Naive thymus-derived CD8-positive, alpha-beta T cell (primary cell): ENCODE measurements around the gene DNAJC5G. TPM values are rescaled to one million over a fixed set of nuclear protein-coding genes. Genes with fewer than 3 reads are reported as not detected.

Experiments
- ATAC-seq, 2 donors: fragments of 150-1000 bp; cut with Tn5 transposase in 1 of 2; sonication (Bioruptor Pico), chemical (Tn5 transposase) in 1 of 2; 1 replicate in 1 of 2; 2 replicates in 1 of 2; pipeline ENCODE4 v1.10.0; 2021; ENCODE audit warnings: mild to moderate bottlenecking in 2 of 2, moderate library complexity in 2 of 2
- POLR2A ChIA-PET: fragments of 350-600 bp; sonication (Branson Sonifier 250); formaldehyde crosslinking; loops from one replicate; lab custom pipeline; 2021; ENCODE audit warnings: antibody characterized with exemption; lab: Charles Lee
- DNase-seq, 10 donors: peaks; one replicate each; pipeline versions ENCODE4 v3.0.0 to v3.0.0-alpha.2; 2020 to 2022
- H3K27ac Mint-ChIP-seq, 10 donors: one replicate each; pipeline ENCODE4 v1.8.0; 2020 to 2022; ENCODE audit warnings: mild to moderate bottlenecking in 10 of 10, mixed read lengths in 10 of 10, moderate library complexity in 4 of 10, inconsistent platforms in 1 of 10
- H3K27me3 Mint-ChIP-seq, 5 donors: one replicate each; pipeline ENCODE4 v1.8.0; 2021 to 2022; ENCODE audit warnings: mixed read lengths in 5 of 5
- H3K36me3 Mint-ChIP-seq, 3 donors: one replicate each; pipeline ENCODE4 v1.8.0; 2020 to 2022; ENCODE audit warnings: mixed read lengths in 3 of 3, mild to moderate bottlenecking in 2 of 3, inconsistent platforms in 1 of 3
- H3K4me1 Mint-ChIP-seq, 4 donors: one replicate each; pipeline ENCODE4 v1.8.0; 2021 to 2022; ENCODE audit warnings: mixed read lengths in 4 of 4
- H3K4me3 Mint-ChIP-seq, 10 donors: one replicate each; pipeline ENCODE4 v1.8.0; 2020 to 2022; ENCODE audit warnings: mild to moderate bottlenecking in 10 of 10, mixed read lengths in 10 of 10, moderate library complexity in 6 of 10, inconsistent platforms in 1 of 10
- H3K9me3 Mint-ChIP-seq, 9 donors: one replicate each; pipeline ENCODE4 v1.8.0; 2020 to 2022; ENCODE audit warnings: mixed read lengths in 9 of 9, mild to moderate bottlenecking in 3 of 9, inconsistent platforms in 1 of 9, moderate library complexity in 1 of 9
- polyA plus RNA-seq, 3 donors: library from polyadenylated mRNA; unstranded; fragments of 300-500 nt; fragmentation: Illumina TruSeq; gene quantifications; one replicate each; pipeline ENCODE4 v1.2.3, GENCODE V29; 2021
- total RNA-seq, 8 experiments: library from RNA in 2 of 8; stranded (reverse) in 2 of 8; gene quantifications; one replicate each; pipeline ENCODE4 v1.2.3 and lab custom pipeline; 2021 to 2026

DNAJC5G gene
- total and polyA plus RNA-seq, 5 experiments from 2014 or later: not detected

GRCh38 chr2:27256855-27257454 is 18.3 kb upstream of the DNAJC5G start:
- Mint-ChIP-seq H3K9me3 (peaks cover 0 to 2% (median 0%) of the 10 kb centered on the region in 9 donors), H3K27me3 (peaks cover 32 to 78% (median 64%) of the 10 kb centered on the region in 5 donors), H3K27ac (no peak overlapping the region), H3K36me3 (peaks cover 0 to 8% (median 0%) of the 10 kb centered on the region in 3 donors), H3K4me3 (no peak overlapping the region), H3K4me1 (peaks cover 8 to 13% (median 11%) of the 10 kb centered on the region in 4 donors)
- DNase-seq: no peak
- POLR2A ChIA-PET: no interaction called here
- no peak for ATAC-seq

GRCh38 chr2:27258051-27258450 is 17.2 kb upstream of the DNAJC5G start:
- no peak overlapping the region for H3K4me3 Mint-ChIP-seq
- peaks cover 32 to 83% (median 65%) of the 10 kb centered on the region in 5 donors for H3K27me3 Mint-ChIP-seq
- ATAC-seq: no peak
- DNase-seq: no peak
- POLR2A ChIA-PET: no interaction called here
- peaks cover 0 to 8% (median 0%) of the 10 kb centered on the region in 3 donors for H3K36me3 Mint-ChIP-seq
- H3K27ac Mint-ChIP-seq: no peak overlapping the region
- H3K4me1 Mint-ChIP-seq: peaks cover 9 to 16% (median 11%) of the 10 kb centered on the region in 4 donors
- peaks cover 0 to 2% (median 0%) of the 10 kb centered on the region in 9 donors for H3K9me3 Mint-ChIP-seq

DNA sequence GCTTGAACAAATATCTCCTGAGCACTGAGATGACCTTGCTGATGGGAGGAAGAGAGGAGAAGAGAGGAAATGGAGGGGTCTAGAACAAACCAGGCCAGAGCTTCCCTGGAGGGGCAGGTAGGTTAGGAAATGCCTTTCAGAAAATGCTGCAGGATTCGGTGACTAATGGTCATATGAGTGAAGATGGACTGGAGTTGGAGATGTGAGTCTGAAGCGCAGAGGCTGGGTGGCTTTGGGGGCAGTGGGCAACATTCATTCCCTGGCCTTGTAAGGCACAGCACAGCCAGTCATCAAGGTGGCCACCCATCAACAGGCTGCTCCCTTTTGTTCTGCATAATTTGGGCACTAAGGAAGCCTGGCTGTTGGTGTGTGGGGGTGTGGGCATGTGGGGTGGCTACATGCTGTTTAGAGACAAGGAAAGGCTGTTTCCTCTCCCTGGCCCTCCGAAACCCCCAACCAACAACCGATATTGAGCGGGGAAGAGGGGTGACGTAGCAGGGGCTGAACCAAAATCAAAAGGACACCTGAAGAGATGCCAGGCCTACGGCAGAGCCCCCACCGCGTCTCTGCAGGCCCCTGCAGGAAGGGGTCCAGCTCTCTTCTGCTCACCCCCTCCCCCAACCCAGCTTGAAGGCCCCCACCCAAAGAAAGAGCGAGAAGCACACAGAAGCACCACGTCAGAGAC is 13.8 kb upstream of the DNAJC5G start:
- peaks cover 0 to 14% (median 2%) of the 10 kb centered on the region in 3 donors for H3K36me3 Mint-ChIP-seq
- POLR2A ChIA-PET: no interaction called here
- H3K27me3 Mint-ChIP-seq: peaks cover 42 to 71% (median 57%) of the 10 kb centered on the region in 5 donors
- peak overlapping the region; percentile 59 to 89 (median 80) for H3K4me3 Mint-ChIP-seq
- peaks cover 0 to 2% (median 0%) of the 10 kb centered on the region in 9 donors for H3K9me3 Mint-ChIP-seq
- H3K4me1 Mint-ChIP-seq: peaks cover 24 to 30% (median 28%) of the 10 kb centered on the region in 4 donors
- DNase-seq (peak in 1 of 10 donors; percentile 45), ATAC-seq (no peak)
- H3K27ac Mint-ChIP-seq: peak overlapping the region in 2 of 10 donors; percentile 26 to 54

DNA sequence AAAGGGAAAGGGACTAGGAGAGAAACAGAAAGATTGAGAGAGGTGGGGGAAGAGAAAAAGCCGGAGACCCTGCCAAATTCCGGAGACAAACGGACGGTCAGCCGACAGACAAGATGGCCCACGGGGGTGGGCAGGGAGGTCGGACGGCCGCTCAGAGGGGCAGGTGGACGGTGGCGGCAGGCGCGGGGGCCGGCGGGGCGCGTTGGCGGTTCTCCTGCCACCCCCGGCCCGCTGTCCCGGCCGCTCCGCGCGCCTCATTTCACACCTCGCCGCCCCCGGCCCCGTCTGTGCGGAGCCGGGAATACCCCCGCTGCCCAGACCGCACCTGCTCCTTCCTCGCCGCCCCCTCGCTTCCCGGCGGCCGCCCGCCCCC is 13.3 kb upstream of the DNAJC5G start:
- Mint-ChIP-seq H3K36me3 (peaks cover 0 to 14% (median 2%) of the 10 kb centered on the region in 3 donors), H3K27ac (peak overlapping the region in 1 of 10 donors; percentile 29), H3K4me1 (peaks cover 22 to 30% (median 28%) of the 10 kb centered on the region in 4 donors), H3K9me3 (peaks cover 0 to 2% (median 0%) of the 10 kb centered on the region in 9 donors), H3K4me3 (peak overlapping the region; percentile 59 to 89 (median 80)), H3K27me3 (peaks cover 39 to 66% (median 53%) of the 10 kb centered on the region in 5 donors)
- DNase-seq (peak in 1 of 10 donors; percentile 18), ATAC-seq (no peak)
- POLR2A ChIA-PET: interaction anchor here (0.6 kb wide), 2 partner anchors 11 to 32 kb away, joined by 3 read pairs; no protein-coding TSS in a partner anchor

- Mint-ChIP-seq H3K4me3 (peak within 1 kb of the TSS; percentile 80 to 99 (median 90)), H3K9me3 (peaks cover 0 to 2% (median 0%) of the 10 kb centered on the region in 9 donors), H3K36me3 (peaks cover 0 to 14% (median 2%) of the 10 kb centered on the region in 3 donors), H3K4me1 (peaks cover 22 to 30% (median 28%) of the 10 kb centered on the region in 4 donors), H3K27ac (peak within 1 kb of the TSS in 4 of 10 donors; percentile 37 to 91 (median 74)), H3K27me3 (peaks cover 39 to 59% (median 45%) of the 10 kb centered on the region in 5 donors)
- ATAC-seq (peak; percentile 40 to 63), DNase-seq (peak; percentile 29 to 77 (median 48))
- POLR2A ChIA-PET: interaction anchor here (0.6 kb wide), 2 partner anchors 10 to 33 kb away, joined by 3 read pairs; no protein-coding TSS in a partner anchor
Observed at GRCh38 chr2:27262379-27263286, 12.6 kb upstream of the DNAJC5G start, which contains the start of gene SLC30A3. Gene SLC30A3, minus strand, starts transcription at chr2:27263047. Its CDS starts 141 bp downstream, at chr2:27262906.

- ATAC-seq (no peak), DNase-seq (peak in 3 of 10 donors; percentile 11 to 62 (median 15))
- Mint-ChIP-seq H3K27ac (peak overlapping the region in 5 of 10 donors; percentile 37 to 91 (median 79)), H3K9me3 (peaks cover 0 to 2% (median 0%) of the 10 kb centered on the region in 9 donors), H3K27me3 (peaks cover 37 to 49% (median 38%) of the 10 kb centered on the region in 5 donors), H3K4me1 (peaks cover 22 to 30% (median 28%) of the 10 kb centered on the region in 4 donors), H3K4me3 (peak overlapping the region in 9 of 10 donors; percentile 80 to 99 (median 92)), H3K36me3 (peaks cover 0 to 14% (median 2%) of the 10 kb centered on the region in 3 donors)
- POLR2A ChIA-PET: interaction anchor here (1.5 to 2.5 kb wide), 3 partner anchors 16 to 59 kb away, joined by 4 to 11 read pairs (median 5); partner anchors contain the start of genes CAD and MPV17
Observed at GRCh38 chr2:27263287-27264252, 11.7 kb upstream of the DNAJC5G start.

GRCh38 chr2:27264253-27264752 is 10.9 kb upstream of the DNAJC5G start:
- H3K4me1 Mint-ChIP-seq: peaks cover 22 to 30% (median 28%) of the 10 kb centered on the region in 4 donors
- DNase-seq: peak in 4 of 10 donors; percentile 21 to 64 (median 32)
- peaks cover 33 to 44% (median 37%) of the 10 kb centered on the region in 5 donors for H3K27me3 Mint-ChIP-seq
- ATAC-seq: peak; percentile 60 to 64
- POLR2A ChIA-PET: interaction anchor here (0.6 to 2.5 kb wide), 4 partner anchors 12 to 59 kb away, joined by 3 to 11 read pairs (median 4); partner anchors contain the start of genes CAD and MPV17
- H3K27ac Mint-ChIP-seq: peak overlapping the region in 3 of 10 donors; percentile 50 to 91 (median 88)
- peaks cover 0 to 2% (median 0%) of the 10 kb centered on the region in 9 donors for H3K9me3 Mint-ChIP-seq
- peaks cover 0 to 14% (median 2%) of the 10 kb centered on the region in 3 donors for H3K36me3 Mint-ChIP-seq
- H3K4me3 Mint-ChIP-seq: peak overlapping the region in 9 of 10 donors; percentile 80 to 99 (median 92)

- H3K27ac Mint-ChIP-seq: peak overlapping the region in 3 of 10 donors; percentile 34 to 91 (median 44)
Observed at GRCh38 chr2:27264753-27265535, 10.3 kb upstream of the DNAJC5G start.

GRCh38 chr2:27265536-27265870 is 9.7 kb upstream of the DNAJC5G start:
- ATAC-seq: no peak
- peaks cover 0 to 14% (median 2%) of the 10 kb centered on the region in 3 donors for H3K36me3 Mint-ChIP-seq
- H3K4me3 Mint-ChIP-seq: peak overlapping the region in 7 of 10 donors; percentile 48 to 80 (median 68)
- POLR2A ChIA-PET: interaction anchor here (1.2 to 2.5 kb wide), 3 partner anchors 14 to 57 kb away, joined by 3 to 11 read pairs (median 4); partner anchors contain the start of gene MPV17
- peaks cover 22 to 30% (median 28%) of the 10 kb centered on the region in 4 donors for H3K4me1 Mint-ChIP-seq
- H3K27me3 Mint-ChIP-seq: peaks cover 23 to 35% (median 32%) of the 10 kb centered on the region in 5 donors
- peaks cover 0 to 2% (median 0%) of the 10 kb centered on the region in 9 donors for H3K9me3 Mint-ChIP-seq
- DNase-seq: no peak
- H3K27ac Mint-ChIP-seq: peak overlapping the region in 1 of 10 donors; percentile 34

More at GRCh38 chr2:27264753-27265535, 10.3 kb upstream of the DNAJC5G start:
- DNase-seq (peak; percentile 49 to 80 (median 62)), ATAC-seq (peak; percentile 78 to 82)
- H3K4me1 Mint-ChIP-seq: peaks cover 22 to 30% (median 28%) of the 10 kb centered on the region in 4 donors
- H3K36me3 Mint-ChIP-seq: peaks cover 0 to 14% (median 2%) of the 10 kb centered on the region in 3 donors
- POLR2A ChIA-PET: interaction anchor here (0.6 to 2.5 kb wide), 4 partner anchors 11 to 58 kb away, joined by 3 to 11 read pairs (median 4); partner anchors contain the start of genes CAD and MPV17
- peaks cover 0 to 2% (median 0%) of the 10 kb centered on the region in 9 donors for H3K9me3 Mint-ChIP-seq
- peak overlapping the region in 9 of 10 donors; percentile 79 to 99 (median 83) for H3K4me3 Mint-ChIP-seq
- H3K27me3 Mint-ChIP-seq: peaks cover 29 to 40% (median 36%) of the 10 kb centered on the region in 5 donors
